ENCODE data around the gene FOXJ3. TPM values are rescaled to one million over a fixed set of nuclear protein-coding genes. Genes with fewer than 3 reads are reported as not detected.

FOXJ3 gene
- total RNA-seq, 2 donors from 2014 or later, result 67.3 to 79.4 TPM

- H3K4me3 Mint-ChIP-seq, result no peak overlapping the region
- TF ChIP-seq CTCF (conservative IDR thresholded peaks at IDR 0.05), result no peak
Observed at GRCh38 chr1:42139444-42139843, 195.6 kb downstream of the FOXJ3 start.

GRCh38 chr1:42138586-42138985 lies 196.4 kb downstream of the FOXJ3 start:
- no peaks in the 10 kb centered on the region for H3K9me3 Mint-ChIP-seq
- no peaks in the 10 kb centered on the region for H3K27me3 ChIP-seq (ENCODE audit: control insufficient read depth, insufficient read depth, low read length, poor library complexity, severe bottlenecking)
- 94 to 100% methylated on average over 3 to 4 of the region's 4 CpGs for WGBS, 2 experiments (ENCODE audit: insufficient coverage in 1 of 2, insufficient read length in 1 of 2)
- H3K27ac ChIP-seq (ENCODE audit: low read depth, low read length), result no peak overlapping the region
- H3K27ac Mint-ChIP-seq, result no peak overlapping the region
- DNase-seq, result no peak
- no peak overlapping the region for H3K4me3 Mint-ChIP-seq
- no peaks in the 10 kb centered on the region for H3K9me3 ChIP-seq (ENCODE audit: control insufficient read depth, low read length)
- no peaks in the 10 kb centered on the region for H3K36me3 ChIP-seq (ENCODE audit: control insufficient read depth, insufficient read depth, low read length)
- peaks cover 8% of the 10 kb centered on the region for H3K27me3 Mint-ChIP-seq (ENCODE audit: insufficient read depth)
- no peak overlapping the region for H3K4me3 ChIP-seq (ENCODE audit: low read length)
- no peak for TF ChIP-seq CTCF (conservative IDR thresholded peaks at IDR 0.05)
- no peak overlapping the region for H3K9ac ChIP-seq (ENCODE audit: extremely low read depth, low read length, poor library complexity, severe bottlenecking)
- H3K4me1 Mint-ChIP-seq, result no peaks in the 10 kb centered on the region
- H3K36me3 Mint-ChIP-seq (ENCODE audit: low read depth), result no peaks in the 10 kb centered on the region
- no peaks in the 10 kb centered on the region for H3K4me1 ChIP-seq (ENCODE audit: control insufficient read depth, insufficient read depth, low read length)

More at GRCh38 chr1:42139444-42139843, 195.6 kb downstream of the FOXJ3 start:
- DNase-seq, result no peak
- H3K36me3 ChIP-seq (ENCODE audit: control insufficient read depth, insufficient read depth, low read length), result no peaks in the 10 kb centered on the region
- Mint-ChIP-seq H3K4me1 (no peaks in the 10 kb centered on the region), H3K27ac (no peak overlapping the region), H3K36me3 (ENCODE audit: low read depth) (no peaks in the 10 kb centered on the region), H3K9me3 (no peaks in the 10 kb centered on the region), H3K27me3 (ENCODE audit: insufficient read depth) (peaks cover 8% of the 10 kb centered on the region)
- no peaks in the 10 kb centered on the region for H3K4me1 ChIP-seq (ENCODE audit: control insufficient read depth, insufficient read depth, low read length)
- H3K4me3 ChIP-seq (ENCODE audit: low read length), result no peak overlapping the region
- H3K27me3 ChIP-seq (ENCODE audit: control insufficient read depth, insufficient read depth, low read length, poor library complexity, severe bottlenecking), result no peaks in the 10 kb centered on the region
- no peaks in the 10 kb centered on the region for H3K9me3 ChIP-seq (ENCODE audit: control insufficient read depth, low read length)
- H3K27ac ChIP-seq (ENCODE audit: low read depth, low read length), result no peak overlapping the region
- 84% methylated on average over 3 of the region's 3 CpGs; no CpG with 5 or more reads in 1 of the 2 experiments for WGBS, 2 experiments (ENCODE audit: insufficient coverage in 1 of 2, insufficient read length in 1 of 2)
- H3K9ac ChIP-seq (ENCODE audit: extremely low read depth, low read length, poor library complexity, severe bottlenecking), result no peak overlapping the region

GRCh38 chr1:42137766-42138165 lies 197.3 kb downstream of the FOXJ3 start:
- H3K36me3 Mint-ChIP-seq (ENCODE audit: low read depth), result no peaks in the 10 kb centered on the region
- peak overlapping the region; percentile 58 for H3K27ac ChIP-seq (ENCODE audit: low read depth, low read length)
- no peak overlapping the region for H3K27ac Mint-ChIP-seq

More at GRCh38 chr1:42137766-42138165, 197.3 kb downstream of the FOXJ3 start:
- H3K9ac ChIP-seq (ENCODE audit: extremely low read depth, low read length, poor library complexity, severe bottlenecking), result no peak overlapping the region
- no peaks in the 10 kb centered on the region for H3K36me3 ChIP-seq (ENCODE audit: control insufficient read depth, insufficient read depth, low read length)
- no peaks in the 10 kb centered on the region for H3K27me3 ChIP-seq (ENCODE audit: control insufficient read depth, insufficient read depth, low read length, poor library complexity, severe bottlenecking)
- H3K9me3 Mint-ChIP-seq, result no peaks in the 10 kb centered on the region
- H3K4me1 Mint-ChIP-seq, result no peaks in the 10 kb centered on the region
- no peak overlapping the region for H3K4me3 ChIP-seq (ENCODE audit: low read length)
- DNase-seq, result no peak
- H3K4me1 ChIP-seq (ENCODE audit: control insufficient read depth, insufficient read depth, low read length), result no peaks in the 10 kb centered on the region
- TF ChIP-seq CTCF (conservative IDR thresholded peaks at IDR 0.05), result no peak
- no peak overlapping the region for H3K4me3 Mint-ChIP-seq
- H3K9me3 ChIP-seq (ENCODE audit: control insufficient read depth, low read length), result no peaks in the 10 kb centered on the region
- H3K27me3 Mint-ChIP-seq (ENCODE audit: insufficient read depth), result peaks cover 8% of the 10 kb centered on the region
- 77 to 89% methylated on average over 4 to 10 of the region's 10 CpGs for WGBS, 2 experiments (ENCODE audit: insufficient coverage in 1 of 2, insufficient read length in 1 of 2)

Measured in endodermal cell (in vitro differentiated cells).